Measurements from ENCODE around the gene ACER3. TPM values are rescaled to one million over a fixed set of nuclear protein-coding genes. Genes with fewer than 3 reads are reported as not detected.

ACER3 gene
- 13.8 to 25.2 TPM (median 21.8 TPM) in 5 replicates for total RNA-seq (2022; extraction: Qiagen RNA extraction)

GRCh38 chr11:76860539-76861475 is at the start of gene ACER3:
ACER3 (plus strand) TSS chr11:76860918; CDS start chr11:76860977, 59 bp downstream.

GRCh38 chr11:77066229-77067042 is 205.7 kb downstream of the ACER3 start, which contains the start of gene CAPN5:
CAPN5 (plus strand) TSS chr11:77066971; CDS start chr11:77084887, 17,916 bp downstream.

Other genes starting within 250 kb of the ACER3 start
- 0.15 to 0.51 TPM (median 0.20 TPM) in 5 replicates for gene LRRC32, start 190.2 kb upstream of the ACER3 start, total RNA-seq (2022; extraction: Qiagen RNA extraction)
- 92.0 to 158 TPM (median 140 TPM) in 5 replicates for gene TSKU, start 77.6 kb upstream of the ACER3 start, total RNA-seq (2022; extraction: Qiagen RNA extraction)
- gene B3GNT6, start 173.5 kb downstream of the ACER3 start, total RNA-seq (2022; extraction: Qiagen RNA extraction) = 0.76 to 1.9 TPM (median 1.3 TPM) in 5 replicates
- gene CAPN5, start 206.1 kb downstream of the ACER3 start, total RNA-seq (2022; extraction: Qiagen RNA extraction) = 6.3 to 10.0 TPM (median 8.6 TPM) in 5 replicates
- gene OMP, start 241.9 kb downstream of the ACER3 start, total RNA-seq (2022; extraction: Qiagen RNA extraction) = not detected in 5 replicates